Stimulated activated memory B cell treated with anti-CD40 and anti-IgM and Interleukin-4, amounts not matched to agents 10 μg/mL and 1 μg/mL and 100 μg/mL, for 72 hours (primary cell): ENCODE data around the gene CNOT2.

Source experiments
- ATAC-seq: fragments of 150-1000 bp; cut with Tn5 transposase; 2 replicates; pipeline ENCODE4 v1.10.0; 2021
- H3K27ac Mint-ChIP-seq: one replicate; pipeline ENCODE4 v1.8.0; 2022; ENCODE audit warnings: mild to moderate bottlenecking, mixed read lengths
- H3K27me3 Mint-ChIP-seq: one replicate; pipeline ENCODE4 v1.8.0; 2022; ENCODE audit warnings: mixed read lengths
- H3K36me3 Mint-ChIP-seq: one replicate; pipeline ENCODE4 v1.8.0; 2022; ENCODE audit warnings: mixed read lengths
- H3K4me1 Mint-ChIP-seq: one replicate; pipeline ENCODE4 v1.8.0; 2022; ENCODE audit warnings: mixed read lengths
- H3K4me3 Mint-ChIP-seq: one replicate; pipeline ENCODE4 v1.8.0; 2022; ENCODE audit warnings: mild to moderate bottlenecking, moderate library complexity, mixed read lengths
- H3K9me3 Mint-ChIP-seq: one replicate; pipeline ENCODE4 v1.8.0; 2022; ENCODE audit warnings: mixed read lengths

CNOT2 gene

DNA sequence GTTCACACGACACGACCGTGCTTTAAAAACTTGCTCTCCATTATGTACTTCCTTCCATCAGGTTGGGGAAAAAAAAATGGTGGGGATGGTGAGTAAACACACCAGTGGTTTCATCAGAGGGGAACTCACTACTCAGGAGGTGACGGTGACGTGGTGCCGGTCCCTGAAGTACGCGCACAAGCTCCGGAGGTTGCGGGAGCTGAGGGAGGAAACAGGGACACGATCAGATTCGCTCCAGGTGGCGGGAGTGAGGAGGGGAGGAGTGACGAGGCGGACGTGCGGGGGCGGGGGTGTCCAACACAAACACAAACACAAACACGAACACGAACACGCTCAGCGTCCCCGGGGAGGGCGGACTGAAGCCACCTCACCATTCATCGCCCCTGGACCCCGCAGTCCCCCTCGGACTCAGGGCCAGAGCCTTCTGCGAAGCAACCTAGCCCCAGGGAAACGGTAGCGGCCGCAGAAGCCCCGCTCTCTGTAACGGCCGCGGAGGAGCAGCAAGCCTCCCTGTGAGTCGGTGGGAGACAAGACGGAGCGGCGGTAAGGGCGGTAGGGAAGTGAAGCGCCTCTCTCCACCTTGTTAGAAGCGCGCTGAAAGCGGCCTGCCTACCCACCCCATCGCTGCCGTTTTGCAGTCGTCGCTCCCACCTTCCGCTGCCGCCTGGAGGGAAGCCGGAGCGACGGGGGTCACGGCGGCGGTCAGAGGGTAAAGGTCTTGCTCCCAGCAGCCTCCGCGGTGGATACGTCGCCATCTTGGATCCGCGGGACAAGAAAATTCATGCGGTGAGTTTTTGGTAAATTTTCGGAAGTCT, at the start of gene CNOT2:
CNOT2 (plus strand) TSS at position 739 of the 815 bp plus-strand sequence. CDS start 34,794 bp downstream, outside the sequence.
- peak within 1 kb of the TSS; percentile 93 for H3K4me3 Mint-ChIP-seq
- H3K27me3 Mint-ChIP-seq, result no peaks in the 10 kb centered on the region
- peaks cover 51% of the 10 kb centered on the region for H3K4me1 Mint-ChIP-seq

DNA sequence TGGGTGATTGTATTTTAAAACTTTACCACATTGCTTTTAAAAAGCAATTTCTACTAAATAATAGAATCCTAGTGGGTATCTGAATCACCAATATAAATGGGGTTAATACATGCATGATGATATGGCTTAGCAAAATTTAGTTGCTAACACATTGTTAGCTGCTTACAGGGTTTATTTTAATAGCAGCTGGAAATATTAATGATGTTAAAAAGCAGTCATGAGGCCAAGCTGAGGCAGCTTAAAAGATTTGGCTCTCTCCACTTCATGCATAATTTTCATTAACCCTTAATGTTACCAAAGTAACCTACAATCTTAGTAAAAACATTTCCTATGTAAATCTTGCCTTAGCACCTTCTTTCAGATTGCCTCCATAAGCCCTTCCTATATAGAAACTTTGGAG, 49.2 kb upstream of the CNOT2 start:
- no peak overlapping the region for H3K27ac Mint-ChIP-seq
- H3K4me3 Mint-ChIP-seq, result no peak overlapping the region
- no peak for ATAC-seq
- H3K9me3 Mint-ChIP-seq, result no peaks in the 10 kb centered on the region
- no peaks in the 10 kb centered on the region for H3K27me3 Mint-ChIP-seq
- H3K36me3 Mint-ChIP-seq, result no peaks in the 10 kb centered on the region
- no peaks in the 10 kb centered on the region for H3K4me1 Mint-ChIP-seq

More for the DNA sequence above, at the start of gene CNOT2:
- Mint-ChIP-seq H3K27ac (peak within 1 kb of the TSS; percentile 99), H3K36me3 (peaks cover 25% of the 10 kb centered on the region), H3K9me3 (no peaks in the 10 kb centered on the region)
- ATAC-seq, result peak; percentile 95

GRCh38 chr12:70196811-70197281, 46.4 kb upstream of the CNOT2 start:
- no peaks in the 10 kb centered on the region for H3K4me1 Mint-ChIP-seq
- H3K27me3 Mint-ChIP-seq, result no peaks in the 10 kb centered on the region
- no peak for ATAC-seq
- no peaks in the 10 kb centered on the region for H3K36me3 Mint-ChIP-seq
- no peaks in the 10 kb centered on the region for H3K9me3 Mint-ChIP-seq
- no peak overlapping the region for H3K4me3 Mint-ChIP-seq
- H3K27ac Mint-ChIP-seq, result no peak overlapping the region

DNA sequence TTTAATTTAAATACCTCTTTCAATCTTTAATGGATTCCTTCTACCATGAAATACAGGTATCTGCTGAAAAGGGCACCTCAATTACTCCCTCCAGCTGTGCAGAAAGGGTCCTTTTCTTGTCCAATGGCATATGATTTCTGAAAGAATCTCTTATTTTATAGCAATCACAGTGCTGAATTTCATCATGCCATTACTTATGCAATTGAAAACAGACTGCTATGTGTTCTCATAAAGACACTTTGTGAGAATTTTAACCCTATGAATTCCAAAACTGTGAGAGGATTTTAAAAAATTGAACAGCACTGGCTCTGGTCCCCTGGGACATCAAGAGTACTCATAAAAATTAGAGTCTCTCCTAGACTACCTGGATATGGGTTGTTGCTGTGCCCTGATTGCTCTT, 45.9 kb upstream of the CNOT2 start:
- H3K27me3 Mint-ChIP-seq, result no peaks in the 10 kb centered on the region
- no peak overlapping the region for H3K4me3 Mint-ChIP-seq
- no peaks in the 10 kb centered on the region for H3K9me3 Mint-ChIP-seq

DNA sequence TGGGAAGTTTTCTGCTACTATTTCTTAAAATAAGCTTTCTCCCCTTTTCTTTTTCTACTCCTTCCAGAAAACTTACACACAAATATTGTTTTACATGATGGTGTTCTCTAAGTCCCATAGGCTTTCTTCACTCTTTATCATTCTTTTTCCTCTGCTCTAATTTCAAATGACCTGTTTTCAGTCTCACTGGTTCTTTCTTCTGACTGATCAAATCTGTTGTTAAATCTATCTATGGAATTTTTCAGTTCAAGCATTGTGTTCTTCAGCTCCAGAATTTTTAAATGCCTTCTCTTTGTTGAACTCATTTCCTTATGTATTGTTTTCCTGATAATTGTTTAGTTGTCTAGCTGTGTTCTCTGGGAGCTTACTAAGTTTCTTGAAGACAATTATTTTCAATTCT, 29.5 kb upstream of the CNOT2 start:
- H3K9me3 Mint-ChIP-seq, result peaks cover 17% of the 10 kb centered on the region
- H3K27ac Mint-ChIP-seq, result no peak overlapping the region
- H3K27me3 Mint-ChIP-seq, result no peaks in the 10 kb centered on the region
- H3K36me3 Mint-ChIP-seq, result peaks cover 36% of the 10 kb centered on the region
- ATAC-seq, result no peak
- no peaks in the 10 kb centered on the region for H3K4me1 Mint-ChIP-seq
- H3K4me3 Mint-ChIP-seq, result no peak overlapping the region

More for the DNA sequence above, 45.9 kb upstream of the CNOT2 start:
- H3K36me3 Mint-ChIP-seq, result no peaks in the 10 kb centered on the region
- no peaks in the 10 kb centered on the region for H3K4me1 Mint-ChIP-seq
- no peak overlapping the region for H3K27ac Mint-ChIP-seq
- ATAC-seq, result no peak

DNA sequence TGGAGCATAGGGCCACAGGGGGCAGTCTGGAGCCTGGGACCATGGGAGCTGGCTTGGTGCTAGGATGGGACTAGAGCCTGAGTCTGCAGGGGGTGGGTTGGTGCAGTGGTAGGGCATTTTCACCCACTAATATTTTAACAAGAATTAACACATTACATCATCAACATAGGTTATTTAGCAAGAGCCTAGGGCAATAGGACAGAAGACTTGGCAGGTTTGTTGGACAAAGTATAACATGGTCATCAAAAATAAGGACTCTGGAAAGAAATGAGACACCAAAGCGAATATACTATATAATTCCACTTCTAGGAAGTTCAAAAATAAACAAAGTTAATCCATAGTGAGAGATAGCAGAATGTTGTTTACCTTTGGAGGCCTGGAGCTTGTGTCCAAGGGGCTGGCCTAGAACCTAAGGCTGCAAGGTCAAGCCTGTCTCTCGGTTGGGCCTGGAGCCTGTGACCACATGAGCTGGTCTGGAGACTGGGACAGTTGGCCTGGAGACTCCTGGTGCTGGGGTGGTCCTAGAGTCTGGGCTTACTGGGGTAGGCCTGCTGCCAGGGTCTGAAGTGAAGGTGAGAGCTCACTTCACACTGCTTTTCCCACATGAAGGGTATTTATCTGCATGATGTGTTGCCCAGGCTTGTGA, 28.1 kb upstream of the CNOT2 start:
- Mint-ChIP-seq H3K27me3 (no peaks in the 10 kb centered on the region), H3K27ac (no peak overlapping the region), H3K9me3 (peaks cover 15% of the 10 kb centered on the region), H3K4me1 (no peaks in the 10 kb centered on the region), H3K36me3 (peaks cover 38% of the 10 kb centered on the region), H3K4me3 (no peak overlapping the region)
- no peak for ATAC-seq

DNA sequence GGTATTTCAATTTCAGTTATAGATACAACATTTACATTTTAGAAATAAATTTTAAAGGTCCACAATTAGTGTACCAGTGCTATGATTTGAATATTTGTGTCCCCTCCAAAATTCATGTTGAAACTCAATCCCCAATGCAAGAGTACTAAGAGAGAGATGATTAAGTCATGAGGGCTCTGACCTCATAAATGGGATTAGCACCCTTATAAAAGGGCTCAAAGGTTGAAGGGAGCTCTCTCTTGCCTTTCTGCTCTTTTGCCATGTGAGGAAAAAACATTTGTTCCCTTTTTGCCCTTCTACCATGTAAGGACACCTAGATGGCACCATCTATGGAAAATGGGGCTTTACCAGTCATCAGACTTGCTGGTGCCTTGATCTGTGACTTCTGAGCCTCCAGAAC, 25.8 kb upstream of the CNOT2 start:
- Mint-ChIP-seq H3K4me1 (no peaks in the 10 kb centered on the region), H3K36me3 (peaks cover 46% of the 10 kb centered on the region), H3K27me3 (no peaks in the 10 kb centered on the region), H3K4me3 (no peak overlapping the region), H3K27ac (no peak overlapping the region), H3K9me3 (peaks cover 12% of the 10 kb centered on the region)
- no peak for ATAC-seq

- no peaks in the 10 kb centered on the region for H3K9me3 Mint-ChIP-seq
- peaks cover 25% of the 10 kb centered on the region for H3K36me3 Mint-ChIP-seq
- no peak overlapping the region for H3K27ac Mint-ChIP-seq
- no peaks in the 10 kb centered on the region for H3K4me1 Mint-ChIP-seq
- no peak overlapping the region for H3K4me3 Mint-ChIP-seq
- H3K27me3 Mint-ChIP-seq, result no peaks in the 10 kb centered on the region
- no peak for ATAC-seq
These were observed 21.6 kb upstream of the CNOT2 start for GRCh38 chr12:70221626-70222025.

DNA sequence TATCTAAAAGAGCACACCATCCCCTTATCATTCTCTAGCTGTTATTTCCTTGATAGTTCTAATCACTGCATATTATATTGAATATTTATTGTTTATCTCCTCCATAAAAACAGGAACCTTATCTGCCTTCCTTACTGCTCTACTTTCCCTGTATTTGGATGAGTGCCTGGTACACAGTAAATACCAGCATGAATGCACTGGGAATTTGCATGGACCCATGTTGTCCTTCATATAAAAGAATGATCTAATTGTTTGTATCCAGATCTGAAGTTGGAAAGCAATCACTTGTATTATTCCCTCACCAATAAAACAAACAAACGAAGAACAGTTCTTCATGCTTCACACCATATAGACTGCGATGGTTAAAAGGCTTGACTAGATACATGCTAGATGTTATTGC, 15.3 kb upstream of the CNOT2 start:
- Mint-ChIP-seq H3K4me1 (no peaks in the 10 kb centered on the region), H3K9me3 (no peaks in the 10 kb centered on the region), H3K27me3 (no peaks in the 10 kb centered on the region), H3K36me3 (peaks cover 6% of the 10 kb centered on the region), H3K4me3 (no peak overlapping the region), H3K27ac (no peak overlapping the region)
- no peak for ATAC-seq

- H3K4me1 Mint-ChIP-seq, result no peaks in the 10 kb centered on the region
- H3K27me3 Mint-ChIP-seq, result no peaks in the 10 kb centered on the region
- no peak overlapping the region for H3K4me3 Mint-ChIP-seq
- no peak overlapping the region for H3K27ac Mint-ChIP-seq
- H3K9me3 Mint-ChIP-seq, result no peaks in the 10 kb centered on the region
- ATAC-seq, result no peak
- H3K36me3 Mint-ChIP-seq, result peaks cover 3% of the 10 kb centered on the region
These were observed 12.2 kb upstream of the CNOT2 start for GRCh38 chr12:70230934-70231606.

GRCh38 chr12:70236990-70237389, 6.2 kb upstream of the CNOT2 start:
- ATAC-seq, result no peak
- no peak overlapping the region for H3K4me3 Mint-ChIP-seq
- H3K9me3 Mint-ChIP-seq, result no peaks in the 10 kb centered on the region
- H3K36me3 Mint-ChIP-seq, result peaks cover 37% of the 10 kb centered on the region
- H3K27me3 Mint-ChIP-seq, result no peaks in the 10 kb centered on the region
- peaks cover 16% of the 10 kb centered on the region for H3K4me1 Mint-ChIP-seq
- no peak overlapping the region for H3K27ac Mint-ChIP-seq

DNA sequence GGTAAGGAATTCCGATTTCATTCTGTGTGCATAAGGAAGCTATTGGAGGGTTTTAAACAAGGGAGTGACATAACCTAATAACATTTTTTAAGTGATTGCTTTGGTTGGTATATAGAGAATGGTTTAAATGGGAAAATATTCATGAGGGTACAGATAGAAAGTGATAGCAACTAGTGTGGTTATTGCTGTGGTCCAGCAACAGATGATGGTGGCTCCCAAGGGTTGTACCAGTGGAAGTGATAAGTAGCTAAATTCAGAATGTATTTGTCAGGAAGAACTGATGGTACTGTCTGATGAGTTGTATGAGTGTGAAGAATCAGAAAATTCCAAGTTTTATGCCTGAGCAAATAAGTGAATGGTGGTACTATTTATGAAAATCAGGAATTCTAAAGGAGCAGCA, 2.6 kb upstream of the CNOT2 start:
- Mint-ChIP-seq H3K27ac (no peak overlapping the region), H3K4me3 (no peak overlapping the region), H3K9me3 (no peaks in the 10 kb centered on the region), H3K27me3 (no peaks in the 10 kb centered on the region), H3K36me3 (peaks cover 37% of the 10 kb centered on the region), H3K4me1 (peaks cover 29% of the 10 kb centered on the region)
- no peak for ATAC-seq

GRCh38 chr12:70241845-70242244, 1.4 kb upstream of the CNOT2 start:
- Mint-ChIP-seq H3K27ac (peak overlapping the region; percentile 99), H3K4me1 (peaks cover 41% of the 10 kb centered on the region), H3K27me3 (no peaks in the 10 kb centered on the region)

DNA sequence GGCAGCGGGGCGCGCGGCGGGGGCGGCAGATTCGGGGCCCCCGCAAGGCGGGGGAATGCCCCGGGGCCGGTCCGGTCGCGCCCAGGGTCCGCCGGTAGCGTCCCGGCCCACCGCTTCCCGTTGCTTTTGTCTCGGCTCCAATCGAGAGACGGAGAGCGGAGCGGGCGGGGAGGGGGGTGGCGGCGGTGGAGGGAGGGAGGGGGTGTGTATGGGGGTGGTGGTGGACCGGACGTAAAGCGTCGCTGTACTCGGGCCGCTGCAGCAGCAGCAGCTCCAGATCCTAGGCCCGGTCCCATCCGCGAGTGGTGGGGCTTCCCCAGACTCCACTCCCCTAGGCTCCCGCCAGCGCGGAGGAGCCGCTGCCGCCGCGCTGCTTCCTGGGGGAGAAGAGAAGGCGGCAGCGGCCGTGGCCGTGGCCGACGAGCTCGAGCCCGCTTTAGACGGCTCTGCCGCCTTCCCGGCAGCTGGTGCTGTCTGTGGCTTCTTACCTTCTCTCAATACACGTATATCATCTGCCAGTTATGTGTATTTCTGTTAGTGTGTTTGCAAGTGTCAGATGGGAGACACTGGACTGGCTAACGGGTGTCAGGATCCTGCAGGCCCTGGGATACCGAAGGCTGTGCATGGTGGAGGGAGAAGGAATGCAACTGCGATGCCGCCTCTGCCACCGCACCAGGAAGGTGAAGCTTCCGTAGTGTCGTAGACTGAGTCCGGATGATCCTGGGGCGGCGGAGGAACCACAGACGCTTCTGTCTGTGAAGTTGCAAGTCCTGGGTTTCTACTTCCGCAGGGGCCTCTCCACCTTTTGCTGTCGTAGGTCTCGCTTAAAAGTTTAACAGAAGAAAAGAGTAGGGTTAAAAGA, 508 bp downstream of the CNOT2 start:
- peaks cover 25% of the 10 kb centered on the region for H3K36me3 Mint-ChIP-seq
- peaks cover 59% of the 10 kb centered on the region for H3K4me1 Mint-ChIP-seq
- peak; percentile 87 for ATAC-seq
- H3K4me3 Mint-ChIP-seq, result peak overlapping the region; percentile 93
- H3K27ac Mint-ChIP-seq, result peak overlapping the region; percentile 99
- H3K27me3 Mint-ChIP-seq, result no peaks in the 10 kb centered on the region
- H3K9me3 Mint-ChIP-seq, result no peaks in the 10 kb centered on the region

More at GRCh38 chr12:70241845-70242244, 1.4 kb upstream of the CNOT2 start:
- peak overlapping the region; percentile 93 for H3K4me3 Mint-ChIP-seq
- H3K36me3 Mint-ChIP-seq, result peaks cover 26% of the 10 kb centered on the region
- ATAC-seq, result no peak
- no peaks in the 10 kb centered on the region for H3K9me3 Mint-ChIP-seq

DNA sequence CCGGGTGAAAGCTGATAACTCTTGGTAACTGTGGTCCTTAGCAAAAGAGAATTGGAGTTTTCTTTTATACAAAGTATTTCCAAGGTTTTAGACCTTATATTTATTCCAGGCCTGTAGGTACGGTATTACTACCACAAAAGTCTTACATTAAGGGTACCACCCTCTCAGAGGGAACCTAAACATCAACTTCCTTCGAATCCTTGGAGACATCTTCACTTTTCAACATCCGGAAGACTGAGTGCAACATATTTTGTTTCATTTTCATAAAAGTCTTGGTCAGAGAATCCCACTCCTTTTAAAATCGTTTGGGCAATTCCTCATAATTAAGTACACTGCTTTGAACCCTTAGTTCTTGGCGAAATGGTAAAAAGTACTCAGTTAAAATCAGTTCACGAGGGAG, 1.2 kb downstream of the CNOT2 start:
- H3K4me3 Mint-ChIP-seq, result peak overlapping the region; percentile 93
- H3K27ac Mint-ChIP-seq, result peak overlapping the region; percentile 99
- H3K4me1 Mint-ChIP-seq, result peaks cover 59% of the 10 kb centered on the region
- H3K36me3 Mint-ChIP-seq, result peaks cover 24% of the 10 kb centered on the region
- H3K27me3 Mint-ChIP-seq, result no peaks in the 10 kb centered on the region
- no peaks in the 10 kb centered on the region for H3K9me3 Mint-ChIP-seq
- no peak for ATAC-seq
